Neural cell (in vitro differentiated cells): Measurements from ENCODE around the gene EPHB4. TPM values are rescaled to one million over a fixed set of nuclear protein-coding genes. Genes with fewer than 3 reads are reported as not detected.

Source experiments
- H2AFZ ChIP-seq: fragments of 200-600, 300-800 bp; sonication (generic), shearing (Covaris generic); 2 replicates; pipeline ENCODE4 v1.6.0; 2014; ENCODE audit warnings: low read depth, mild to moderate bottlenecking, antibody characterized with exemption, low read length, moderate library complexity
- H3F3A ChIP-seq: fragments of 200-600 bp; shearing (Covaris generic); 2 replicates; pipeline ENCODE4 v1.6.1; 2016; ENCODE audit warnings: mild to moderate bottlenecking, moderate library complexity, mixed read lengths, antibody characterized with exemption, low read length; ENCODE audit not compliant: insufficient read depth, poor library complexity, severe bottlenecking
- H3K27ac ChIP-seq: fragments of 200-600, 300-800 bp; sonication (generic), shearing (Covaris generic); 2 replicates; pipeline ENCODE4 v1.5.1; 2014; ENCODE audit warnings: mild to moderate bottlenecking, low read length, moderate library complexity
- H3K27me3 ChIP-seq: fragments of 300-800, 200-600 bp; sonication (generic), shearing (Covaris generic); 2 replicates; pipeline ENCODE4 v1.6.0; 2014; ENCODE audit warnings: mild to moderate bottlenecking, low read depth, low read length, moderate library complexity; ENCODE audit not compliant: insufficient read depth
- H3K36me3 ChIP-seq: fragments of 300-800, 200-600 bp; sonication (generic), shearing (Covaris generic); 2 replicates; pipeline ENCODE4 v1.5.1; 2014; ENCODE audit warnings: mild to moderate bottlenecking, antibody characterized with exemption, low read length, moderate library complexity; ENCODE audit not compliant: insufficient read depth
- H3K4me2 ChIP-seq: fragments of 300-800, 200-600 bp; sonication (generic), shearing (Covaris generic); 2 replicates; pipeline ENCODE4 v1.6.0; 2014; ENCODE audit warnings: mild to moderate bottlenecking, low read length
- H3K4me3 ChIP-seq: fragments of 300-800, 200-600 bp; sonication (generic), shearing (Covaris generic); 2 replicates; pipeline ENCODE4 v1.5.1; 2014; ENCODE audit warnings: mild to moderate bottlenecking, low read length, moderate library complexity
- H3K79me2 ChIP-seq: fragments of 200-600 bp; shearing (Covaris generic); replicated peaks from 2 replicates; pipeline ENCODE4 v1.6.0; 2014; ENCODE audit warnings: mild to moderate bottlenecking, low read length, moderate library complexity; ENCODE audit not compliant: insufficient read depth
- H3K9ac ChIP-seq: fragments of 300-800, 200-600 bp; sonication (generic), shearing (Covaris generic); 2 replicates; pipeline ENCODE4 v1.6.1; 2016; ENCODE audit warnings: mild to moderate bottlenecking, low read length, mixed read lengths
- H3K9me2 ChIP-seq: fragments of 200-600 bp; shearing (Covaris generic); 2 replicates; pipeline ENCODE4 v1.6.1; 2016; ENCODE audit warnings: mild to moderate bottlenecking, low read length, mixed read lengths; ENCODE audit not compliant: insufficient read depth
- H3K9me3 ChIP-seq: fragments of 200-600, 300-800 bp; sonication (generic), shearing (Covaris generic); 2 replicates; pipeline ENCODE4 v1.6.1; 2016; ENCODE audit warnings: mild to moderate bottlenecking, mixed run types, low read length, moderate library complexity, mixed read lengths
- H4K20me1 ChIP-seq: fragments of 200-600 bp; shearing (Covaris generic); 2 replicates; pipeline ENCODE4 v1.6.1; 2016; ENCODE audit warnings: mild to moderate bottlenecking, mixed run types; ENCODE audit not compliant: insufficient read depth
- CTCF ChIP-seq: fragments of 450-650 bp; IDR thresholded peaks from 2 replicates; pipeline ENCODE4 v1.5.1; 2014; ENCODE audit warnings: antibody characterized with exemption, mild to moderate bottlenecking, moderate library complexity; ENCODE audit not compliant: poor library complexity, severe bottlenecking
- EP300 ChIP-seq: fragments of 450-650 bp; conservative IDR thresholded peaks from 2 replicates; pipeline ENCODE4 v1.6.1; 2014; ENCODE audit warnings: antibody characterized with exemption, mild to moderate bottlenecking, moderate library complexity; ENCODE audit not compliant: poor library complexity, severe bottlenecking
- EZH2 ChIP-seq: fragments of 200-600, 300-800 bp; shearing (Covaris generic), sonication (generic); IDR thresholded peaks from 2 replicates; pipeline ENCODE4 v1.6.1; 2014; ENCODE audit warnings: antibody characterized with exemption, low read length, borderline replicate concordance, mild to moderate bottlenecking; ENCODE audit not compliant: insufficient read depth, poor library complexity, severe bottlenecking
- MXI1 ChIP-seq: fragments of 450-650 bp; conservative IDR thresholded peaks from 2 replicates; pipeline ENCODE4 v1.6.1; 2014; ENCODE audit warnings: antibody characterized with exemption, mild to moderate bottlenecking; ENCODE audit not compliant: poor library complexity, severe bottlenecking
- POLR2AphosphoS5 ChIP-seq: IDR thresholded peaks from 2 replicates; pipeline ENCODE4 v1.6.1; 2012
- RAD21 ChIP-seq: fragments of 450-650 bp; conservative IDR thresholded peaks from 2 replicates; pipeline ENCODE4 v1.6.1; 2014; ENCODE audit warnings: antibody characterized with exemption, mild to moderate bottlenecking, moderate library complexity
- REST ChIP-seq: IDR thresholded peaks from 2 replicates; pipeline ENCODE4 v1.6.1; 2012; ENCODE audit warnings: borderline replicate concordance
- SMC3 ChIP-seq: fragments of 450-650 bp; conservative IDR thresholded peaks from 2 replicates; pipeline ENCODE4 v1.6.1; 2014; ENCODE audit warnings: antibody characterized with exemption, mild to moderate bottlenecking, moderate library complexity; ENCODE audit not compliant: poor library complexity
- TAF1 ChIP-seq: IDR thresholded peaks from 2 replicates; pipeline ENCODE4 v1.6.1; 2012; ENCODE audit warnings: low read depth
- polyA plus RNA-seq: library from polyadenylated mRNA; depleted of rRNA; stranded (reverse); fragments of >200 nt; gene quantifications from 2 replicates; pipeline ENCODE4 v1.2.3, GENCODE V29; 2014

EPHB4 gene
- polyA plus RNA-seq, 1 donor from 2014 or later = 0.92 TPM

DNA sequence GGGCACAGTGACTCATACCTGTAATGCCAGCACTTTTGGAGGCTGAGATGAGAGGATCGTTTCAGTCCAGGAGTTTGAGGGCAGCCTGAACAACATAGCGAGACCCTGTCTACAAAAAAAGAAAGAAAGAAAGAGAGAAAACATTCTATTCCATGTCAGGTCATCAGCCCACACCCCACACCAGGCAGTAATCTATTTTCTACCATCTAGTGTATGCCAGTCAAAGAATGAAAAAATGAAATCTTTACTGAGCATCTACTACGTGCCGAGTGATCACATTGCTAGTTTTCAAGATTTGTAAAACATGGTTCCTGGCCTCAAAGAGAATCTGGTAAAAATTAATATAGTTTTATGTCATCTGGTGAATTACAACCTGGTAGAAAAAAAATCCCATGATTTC lies 3.1 kb upstream of the EPHB4 start:
- Histone ChIP-seq H3K4me2 (no peak overlapping the region), H3K36me3 (no peaks in the 10 kb centered on the region), H3F3A (no peaks in the 10 kb centered on the region), H3K4me3 (no peak overlapping the region), H3K79me2 (no peaks in the 10 kb centered on the region), H2AFZ (no peak overlapping the region), H3K27ac (no peak overlapping the region), H3K9me2 (no peaks in the 10 kb centered on the region), H4K20me1 (no peaks in the 10 kb centered on the region), H3K9ac (no peak overlapping the region), H3K9me3 (no peaks in the 10 kb centered on the region), H3K27me3 (peaks cover 27% of the 10 kb centered on the region)
- TF ChIP-seq RAD21 = no peak
- TF ChIP-seq EZH2 = no peak
- TF ChIP-seq SMC3 = no peak
- no peak for TF ChIP-seq POLR2AphosphoS5
- no peak for TF ChIP-seq CTCF
- TF ChIP-seq REST = no peak
- TF ChIP-seq EP300 = no peak
- no peak for TF ChIP-seq TAF1
- TF ChIP-seq MXI1 = no peak

DNA sequence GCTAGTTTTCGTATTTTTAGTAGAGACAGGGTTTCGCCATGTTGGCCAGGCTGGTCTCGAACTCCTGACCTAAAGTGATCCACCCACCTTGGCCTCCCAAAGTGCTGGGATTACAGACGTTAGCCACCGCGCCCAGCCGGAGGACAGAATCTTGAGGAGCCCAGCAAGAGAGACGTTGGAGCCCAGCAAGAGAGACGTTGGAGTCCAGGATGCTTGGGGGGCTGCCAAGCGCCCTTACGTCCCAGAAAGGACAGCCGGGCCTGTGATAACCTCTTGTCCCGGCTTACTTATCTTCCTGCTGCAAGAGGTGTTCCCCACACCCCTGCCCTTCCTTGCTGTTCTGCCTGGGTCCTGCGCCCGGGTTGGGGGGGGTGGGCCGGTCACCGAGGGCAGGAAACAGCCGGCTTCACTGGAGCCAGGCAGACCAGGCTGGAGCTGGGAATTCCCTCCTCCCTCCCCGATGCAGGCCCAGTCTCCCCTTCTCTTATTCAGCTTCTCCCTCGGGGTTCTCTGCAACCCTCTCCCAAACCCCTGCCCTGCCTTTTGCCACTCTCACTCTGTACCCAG lies 1.9 kb upstream of the EPHB4 start:
- Histone ChIP-seq H3K9me3 (no peaks in the 10 kb centered on the region), H2AFZ (no peak overlapping the region), H3K9ac (no peak overlapping the region), H4K20me1 (no peaks in the 10 kb centered on the region), H3K9me2 (no peaks in the 10 kb centered on the region), H3F3A (no peaks in the 10 kb centered on the region), H3K4me3 (no peak overlapping the region), H3K4me2 (no peak overlapping the region), H3K36me3 (no peaks in the 10 kb centered on the region), H3K27me3 (peaks cover 27% of the 10 kb centered on the region), H3K79me2 (no peaks in the 10 kb centered on the region), H3K27ac (no peak overlapping the region)
- TF ChIP-seq TAF1 (no peak), MXI1 (no peak), REST (no peak), CTCF (no peak), EZH2 (no peak), RAD21 (no peak), POLR2AphosphoS5 (no peak), SMC3 (no peak), EP300 (no peak)
